K562 (cell line): ENCODE data around the gene GGNBP2. TPM values are rescaled to one million over a fixed set of nuclear protein-coding genes. Genes with fewer than 3 reads are reported as not detected.

Source experiments
- CBX8 ChIP-seq: fragments of 200-600 bp; sonication (generic); IDR thresholded peaks from 2 replicates; pipeline ENCODE4 v1.6.1; 2012; ENCODE audit warnings: borderline replicate concordance, mixed run types, low read depth, mild to moderate bottlenecking, moderate library complexity, mixed read lengths, low read length, control low read depth, inconsistent platforms; ENCODE audit not compliant: poor library complexity, severe bottlenecking; ENCODE audit errors: extremely low read depth
- CHD2 ChIP-seq: IDR thresholded peaks from 2 replicates; pipeline ENCODE4 v1.6.1; 2011; ENCODE audit warnings: low read depth, low read length
- CXXC5 ChIP-seq: fragments of 250-450 bp; sonication (Bioruptor Pico); IDR thresholded peaks from 2 replicates; pipeline ENCODE4 v1.8.0; 2022; ENCODE audit warnings: inconsistent platforms, mild to moderate bottlenecking, moderate library complexity
- ELF4 ChIP-seq: fragments of 450-650 bp; formaldehyde crosslinking; IDR thresholded peaks from 2 replicates; pipeline ENCODE4 v1.4.0; 2022; ENCODE audit warnings: missing genetic modification characterization
- ETV1 ChIP-seq: fragments of 450-650 bp; conservative IDR thresholded peaks from 2 replicates; pipeline ENCODE4 v1.6.1; 2016; ENCODE audit warnings: missing genetic modification characterization, control low read depth, low read depth, missing compliant biosample characterization
- FIP1L1 ChIP-seq: fragments of 200-400 bp; formaldehyde crosslinking; IDR thresholded peaks from 2 replicates; pipeline ENCODE4 v1.6.1; 2018; ENCODE audit warnings: mild to moderate bottlenecking, low read depth, low read length; ENCODE audit not compliant: poor library complexity, severe bottlenecking
- PHTF2 ChIP-seq: fragments of 250-450 bp; sonication (Bioruptor Pico); IDR thresholded peaks from 2 replicates; pipeline ENCODE4 v1.5.0; 2021; ENCODE audit warnings: mild to moderate bottlenecking
- POLR2AphosphoS5 ChIP-seq: IDR thresholded peaks from 2 replicates; pipeline ENCODE4 v1.6.1; 2011; ENCODE audit warnings: mild to moderate bottlenecking, low read depth, low read length, moderate library complexity; ENCODE audit not compliant: control insufficient read depth, insufficient read depth
- POLR2B ChIP-seq: fragments of 450-650 bp; IDR thresholded peaks from 2 replicates; pipeline ENCODE4 v1.6.1; 2018; ENCODE audit warnings: low read depth; ENCODE audit not compliant: partially characterized antibody
- POLR2G ChIP-seq: fragments of 200-400 bp; formaldehyde crosslinking; IDR thresholded peaks from 2 replicates; pipeline ENCODE4 v1.6.1; 2017; ENCODE audit warnings: low read depth, mild to moderate bottlenecking, antibody characterized with exemption, low read length, moderate library complexity
- RBM22 ChIP-seq: fragments of 200-400 bp; formaldehyde crosslinking; IDR thresholded peaks from 2 replicates; pipeline ENCODE4 v1.6.1; 2018; ENCODE audit warnings: low read length, low read depth; ENCODE audit not compliant: poor library complexity, severe bottlenecking
- SAP30 ChIP-seq: fragments of 200-600 bp; sonication (generic); IDR thresholded peaks from 2 replicates; pipeline ENCODE4 v1.6.1; 2012; ENCODE audit warnings: borderline replicate concordance, low read depth, mild to moderate bottlenecking, moderate library complexity, low read length, control low read depth, inconsistent platforms; ENCODE audit not compliant: insufficient read depth, poor library complexity, severe bottlenecking
- TAF1 ChIP-seq: IDR thresholded peaks from 2 replicates; pipeline ENCODE4 v1.6.1; 2011; ENCODE audit warnings: mild to moderate bottlenecking, low read length, moderate library complexity; ENCODE audit not compliant: insufficient read depth, control insufficient read depth, severe bottlenecking; ENCODE audit errors: extremely low read depth
- TARDBP ChIP-seq: fragments of 450-650 bp; IDR thresholded peaks from 2 replicates; pipeline ENCODE4 v1.6.1; 2016
- TBL1XR1 ChIP-seq, 2 experiments: IDR thresholded peaks; 2 replicates each; pipeline ENCODE4 v1.6.1; 2012; ENCODE audit warnings: improper control_type of control experiment in 2 of 2, low read length in 2 of 2, mild to moderate bottlenecking in 1 of 2
- TFAP4 ChIP-seq: sonication (generic); formaldehyde crosslinking; IDR thresholded peaks from 2 replicates; pipeline ENCODE4 v1.8.0; 2022; ENCODE audit warnings: missing genetic modification reagents, mild to moderate bottlenecking, moderate library complexity, borderline replicate concordance
- THAP12 ChIP-seq: fragments of 250-450 bp; sonication (Bioruptor Pico); IDR thresholded peaks from 2 replicates; pipeline ENCODE4 v1.9.0; 2021; ENCODE audit warnings: mild to moderate bottlenecking, inconsistent platforms
- ZBTB7A ChIP-seq: IDR thresholded peaks from 2 replicates; pipeline ENCODE4 v1.6.1; 2011; ENCODE audit warnings: low read depth, mild to moderate bottlenecking, low read length, moderate library complexity, borderline replicate concordance; ENCODE audit not compliant: control insufficient read depth
- ZNF175 ChIP-seq: fragments of 200-800 bp; sonication (Bioruptor generic); IDR thresholded peaks from 2 replicates; pipeline ENCODE4 v1.6.1; 2016; ENCODE audit warnings: low read depth, mild to moderate bottlenecking, missing genetic modification characterization, missing compliant biosample characterization
- ZNF3 ChIP-seq: fragments of 250-450 bp; sonication (Bioruptor Pico); IDR thresholded peaks from 2 replicates; pipeline ENCODE4 v1.5.0; 2021; ENCODE audit warnings: mild to moderate bottlenecking, moderate library complexity
- ZNF395 ChIP-seq: fragments of 200-800 bp; sonication (Bioruptor generic); IDR thresholded peaks from 2 replicates; pipeline ENCODE4 v1.6.1; 2017; ENCODE audit warnings: missing genetic modification characterization, missing compliant biosample characterization
- polyA plus RNA-seq, 8 experiments: library from polyadenylated mRNA; depleted of rRNA in 4 of 8; stranded (reverse) in 5 of 8; unstranded in 3 of 8; fragments of >200 nt; fragmentation: Nextera tagmentation in 2 of 8; fragmentation: Illumina TruSeq in 1 of 8; extraction: Ambion mirVana in 2 of 8; extraction: Trizol in 1 of 8; gene quantifications; 2 replicates each; pipeline versions ENCODE4 v1.2.1 to v1.2.3, GENCODE V29; 2011 to 2014; ENCODE audit warnings: inconsistent platforms in 1 of 8, missing spikeins in 1 of 8
- total RNA-seq, 7 experiments: library from RNA; depleted of rRNA in 6 of 7; stranded (reverse); fragments of >200 nt in 6 of 7; fragmentation: Illumina TruSeq in 2 of 7; extraction: Trizol in 2 of 7; gene quantifications; 2 replicates each; pipeline versions ENCODE4 v1.2.1 to v1.2.3, GENCODE V29; 2011 to 2021; ENCODE audit warnings: low replicate concordance in 1 of 7

GGNBP2 gene
- total and polyA plus RNA-seq, 9 of the 15 experiments (the other 6 are each of a cell fraction or from before 2014, with no cell fraction given): 35.7 to 96.6 (median 64.1) TPM

DNA sequence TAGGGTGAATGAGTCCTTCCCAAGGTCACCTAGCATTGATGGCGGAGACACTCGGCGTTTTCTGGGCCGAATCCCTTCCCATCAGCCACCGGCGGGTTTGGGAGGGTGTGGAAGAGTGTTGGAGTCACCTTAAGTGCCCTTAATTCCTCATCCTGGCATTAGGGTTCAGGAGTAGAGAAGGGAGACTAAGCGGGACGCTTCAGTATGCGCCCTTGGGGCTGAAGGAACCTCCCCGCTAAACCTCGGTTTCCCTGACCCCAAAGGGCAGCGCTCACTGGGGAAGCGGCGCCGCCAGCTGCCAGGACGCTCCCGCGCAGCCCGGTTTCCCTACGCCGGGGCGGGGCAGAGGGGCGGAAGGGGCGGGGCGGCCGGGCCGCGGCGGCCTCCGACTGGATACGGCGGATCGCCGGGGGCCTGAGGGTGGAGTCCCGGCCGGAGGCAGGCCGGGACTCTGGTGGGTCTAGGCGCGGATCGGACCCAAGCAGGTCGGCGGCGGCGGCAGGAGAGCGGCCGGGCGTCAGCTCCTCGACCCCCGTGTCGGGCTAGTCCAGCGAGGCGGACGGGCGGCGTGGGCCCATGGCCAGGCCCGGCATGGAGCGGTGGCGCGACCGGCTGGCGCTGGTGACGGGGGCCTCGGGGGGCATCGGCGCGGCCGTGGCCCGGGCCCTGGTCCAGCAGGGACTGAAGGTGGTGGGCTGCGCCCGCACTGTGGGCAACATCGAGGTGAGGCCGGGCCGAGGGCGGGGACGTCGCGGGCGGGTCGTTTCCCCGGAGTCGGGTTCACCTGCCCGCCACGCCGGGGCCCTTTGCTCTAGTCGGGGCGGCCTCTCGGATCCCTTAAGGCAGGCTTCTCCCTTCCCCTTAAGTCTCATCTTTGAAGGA lies 47.0 kb downstream of the GGNBP2 start, which contains the start of gene DHRS11 (continued):
- TF ChIP-seq TAF1: peak; percentile 65
- peak; percentile 64 for TF ChIP-seq POLR2AphosphoS5
- no peak for TF ChIP-seq CHD2
- TF ChIP-seq CBX8: no peak
- peak; percentile 89 for TF ChIP-seq RBM22
- TF ChIP-seq PHTF2: no peak
- no peak for TF ChIP-seq ELF4 (CRISPR knock-in tag)
- TF ChIP-seq ZNF395 (CRISPR knock-in tag): no peak
- TF ChIP-seq THAP12 (CRISPR knock-in tag): peak; percentile 56
- TF ChIP-seq ETV1: no peak
- TF ChIP-seq POLR2B: peak; percentile 67
- no peak for TF ChIP-seq ZNF3 (CRISPR knock-in tag)
- TF ChIP-seq TFAP4: peak; percentile 66; the same call in 1 of the 2 replicates
- peak; percentile 33 for TF ChIP-seq SAP30
- TF ChIP-seq ZNF175 (CRISPR knock-in tag): no peak
- TF ChIP-seq TARDBP: no peak
- TF ChIP-seq TBL1XR1 (IDR thresholded peaks at IDR 0.05; ENCODE audit: low read length in 2 of 2): no peak
- peak; percentile 71 for TF ChIP-seq FIP1L1
- peak; percentile 50 for TF ChIP-seq CXXC5 (CRISPR knock-in tag)
- TF ChIP-seq POLR2G: peak; percentile 92
- TF ChIP-seq ZBTB7A: peak; percentile 65; the same call in 1 of the 2 replicates
